AG09319 (cell line): ENCODE measurements around the gene TEX26.
A peak's percentile ranks its signal among the peaks of the same experiment; 100 is the strongest.

ENCODE experiments used
- DNase-seq: peaks from one replicate; pipeline ENCODE4 v3.0.0-alpha.2; 2010; ENCODE audit warnings: low read depth; ENCODE audit errors: extremely low read depth
- CTCF ChIP-seq: IDR thresholded peaks from 2 replicates; pipeline ENCODE4 v1.5.1; 2011; ENCODE audit warnings: low read depth, mild to moderate bottlenecking, inconsistent platforms, low read length, moderate library complexity

Gene TEX26

GRCh38 chr13:30932481-30933353, at the start of gene TEX26:
Gene TEX26, plus strand, starts transcription at chr13:30932656. Its CDS starts 60 bp downstream, at chr13:30932716.
- no peak for DNase-seq

GRCh38 chr13:30882996-30883766, 49.3 kb upstream of the TEX26 start:
- no peak for DNase-seq
- no peak for TF ChIP-seq CTCF

More at GRCh38 chr13:30932481-30933353, at the start of gene TEX26:
- no peak for TF ChIP-seq CTCF

- DNase-seq: no peak
- no peak for TF ChIP-seq CTCF
Measured at GRCh38 chr13:30884543-30884942, 47.9 kb upstream of the TEX26 start.

GRCh38 chr13:30889196-30889690, 43.2 kb upstream of the TEX26 start:
- no peak for TF ChIP-seq CTCF
- no peak for DNase-seq

- peak; percentile 46 for TF ChIP-seq CTCF
- no peak for DNase-seq
Measured at GRCh38 chr13:30892966-30893365, 39.5 kb upstream of the TEX26 start.

GRCh38 chr13:30895773-30896172, 36.7 kb upstream of the TEX26 start:
- peak; percentile 60 for DNase-seq
- TF ChIP-seq CTCF: no peak; the same call in 1 of the 2 replicates

- TF ChIP-seq CTCF: no peak
- no peak for DNase-seq
Measured at GRCh38 chr13:30898070-30898469, 34.4 kb upstream of the TEX26 start.
